Transverse colon (tissue), 4 donors: ENCODE results near the gene KCNAB2. TPM values are rescaled to one million over a fixed set of nuclear protein-coding genes. Genes with fewer than 3 reads are reported as not detected.

Experiments
- DNase-seq: peaks from one replicate; pipeline ENCODE4 v3.0.0-alpha.2; 2019
- H3K27ac ChIP-seq, 4 donors: fragments of 200-600 bp; sonication (generic); 2 replicates each; pipeline ENCODE4 v1.5.1; 2016 to 2018; ENCODE audit warnings: inconsistent platforms in 4 of 4
- H3K27me3 ChIP-seq: fragments of 200-600 bp; sonication (generic); 2 replicates; pipeline ENCODE4 v1.5.1; 2017; ENCODE audit warnings: inconsistent platforms
- H3K36me3 ChIP-seq, 4 donors: fragments of 200-600 bp; sonication (generic); 2 replicates each; pipeline ENCODE4 v1.5.1; 2017 to 2019; ENCODE audit warnings: inconsistent platforms in 4 of 4
- H3K4me1 ChIP-seq, 4 donors: fragments of 200-600 bp; sonication (generic); 2 replicates each; pipeline ENCODE4 v1.5.1; 2017 to 2020; ENCODE audit warnings: inconsistent platforms in 4 of 4
- H3K4me3 ChIP-seq, 4 donors: fragments of 200-600 bp; sonication (generic); 1 replicate in 1 of 4; 2 replicates in 3 of 4; pipeline versions ENCODE4 v1.5.1 to v1.6.1; 2017 to 2019; ENCODE audit warnings: inconsistent platforms in 4 of 4
- H3K9me3 ChIP-seq, 2 donors: fragments of 200-600 bp; sonication (generic); 2 replicates each; pipeline ENCODE4 v1.5.1; 2017 to 2019; ENCODE audit warnings: inconsistent platforms in 2 of 2
- EP300 ChIP-seq: sonication (generic); formaldehyde crosslinking; IDR thresholded peaks from one replicate; pipeline ENCODE4 v1.6.1; 2017; ENCODE audit warnings: antibody characterized with exemption, low read depth
- POLR2A ChIP-seq: fragments of 450-650 bp; IDR thresholded peaks from one replicate; pipeline ENCODE4 v1.6.1; 2016; ENCODE audit warnings: antibody characterized with exemption, mild to moderate bottlenecking, moderate library complexity
- POLR2AphosphoS5 ChIP-seq, 3 donors: sonication (generic); formaldehyde crosslinking; IDR thresholded peaks; one replicate each; pipeline ENCODE4 v1.6.1; 2016; ENCODE audit warnings: antibody characterized with exemption in 3 of 3
- WGBS, 2 donors: methylation state at CpG; one replicate each; pipeline ENCODE4 v1.1.5; 2018; ENCODE audit warnings: low coverage in 1 of 2; 5-methylcytosine and 5-hydroxymethylcytosine counted together
- in situ Hi-C, 4 donors: fragments of 200-750 bp; cut with MboI; loops; one replicate each; pipeline versions ENCODE4 v1.15.0 to v1.15.1; 2017; ENCODE audit warnings: low sequenced_read_pairs in 3 of 4, low pct_ligation_motif_present in 1 of 4, low pct_unique_long_range_greater_than_20kb in 1 of 4
- intact Hi-C: fragments of 100-400 bp; cut with DNase I; formaldehyde crosslinking; loops from one replicate; pipeline ENCODE4 v1.15.1; 2023; ENCODE audit warnings: low total_unique reads
- total RNA-seq, 4 donors: library from RNA; depleted of rRNA; stranded (reverse); fragments of >200 nt; gene quantifications; one replicate each; pipeline ENCODE4 v1.1.0, GENCODE V29; 2016
- TF ChIP-seq, protein P1 (sequence below), 5 experiments: fragments of 200-600 bp in 3 of 5; fragments of 450-650 bp in 2 of 5; sonication (generic) in 3 of 5; IDR thresholded peaks; 1 replicate in 2 of 5; 2 replicates in 3 of 5; pipeline ENCODE4 v1.5.1; 2016 to 2017; ENCODE audit warnings: antibody characterized with exemption in 5 of 5, inconsistent platforms in 3 of 5, mild to moderate bottlenecking in 2 of 5, moderate library complexity in 1 of 5

KCNAB2 gene
- total RNA-seq, 4 donors from 2014 or later = 1.00 to 25.4 (median 7.9) TPM

DNA sequence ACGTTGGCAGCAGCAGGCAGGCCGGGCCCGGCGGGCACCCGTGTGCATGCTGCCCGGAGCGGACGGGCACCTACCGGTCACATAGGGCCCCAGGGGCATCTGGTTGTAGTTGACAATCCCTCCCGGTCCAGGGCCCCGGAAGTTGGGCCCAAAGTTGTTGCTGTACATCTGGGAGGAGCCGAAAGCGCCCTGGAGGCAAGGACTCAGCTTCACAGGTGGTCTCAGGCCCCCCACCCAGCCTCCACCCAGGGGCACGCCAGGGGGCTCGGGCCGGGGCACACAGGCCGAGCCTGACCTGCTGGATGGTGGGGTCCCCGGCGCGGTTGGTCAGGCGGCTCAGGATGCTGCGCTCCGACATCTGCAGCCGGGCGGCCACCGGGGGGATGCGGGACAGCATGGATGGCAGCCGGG, 60.6 kb downstream of the KCNAB2 start:
- no peak for DNase-seq

DNA sequence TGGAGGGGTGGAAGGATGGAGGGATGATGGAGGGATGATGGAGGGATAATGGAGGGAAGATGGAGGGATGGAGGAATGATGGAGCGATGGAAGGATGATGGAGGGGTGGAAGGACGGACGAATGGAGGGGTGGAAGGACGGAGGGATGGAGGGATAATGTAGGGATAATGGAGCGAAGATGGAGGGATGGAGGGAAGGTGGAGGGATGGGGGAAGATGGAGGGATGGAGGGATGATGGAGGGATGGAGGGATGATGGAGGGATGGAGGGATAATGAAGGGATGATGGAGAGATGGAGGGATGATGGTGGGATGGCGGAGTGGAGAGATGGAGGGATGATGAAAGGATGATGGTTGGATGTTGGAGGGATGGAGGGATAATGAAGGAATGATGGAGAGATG, 61.3 kb downstream of the KCNAB2 start:
- H3K4me3 ChIP-seq = no peak overlapping the region
- H3K27me3 ChIP-seq = peaks cover 15% of the 10 kb centered on the region
- no peak overlapping the region for H3K27ac ChIP-seq
- no peak for DNase-seq
- TF ChIP-seq POLR2A (no peak), POLR2AphosphoS5 (IDR thresholded peaks at IDR 0.05) (no peak)
- TF ChIP-seq, protein P1, sequence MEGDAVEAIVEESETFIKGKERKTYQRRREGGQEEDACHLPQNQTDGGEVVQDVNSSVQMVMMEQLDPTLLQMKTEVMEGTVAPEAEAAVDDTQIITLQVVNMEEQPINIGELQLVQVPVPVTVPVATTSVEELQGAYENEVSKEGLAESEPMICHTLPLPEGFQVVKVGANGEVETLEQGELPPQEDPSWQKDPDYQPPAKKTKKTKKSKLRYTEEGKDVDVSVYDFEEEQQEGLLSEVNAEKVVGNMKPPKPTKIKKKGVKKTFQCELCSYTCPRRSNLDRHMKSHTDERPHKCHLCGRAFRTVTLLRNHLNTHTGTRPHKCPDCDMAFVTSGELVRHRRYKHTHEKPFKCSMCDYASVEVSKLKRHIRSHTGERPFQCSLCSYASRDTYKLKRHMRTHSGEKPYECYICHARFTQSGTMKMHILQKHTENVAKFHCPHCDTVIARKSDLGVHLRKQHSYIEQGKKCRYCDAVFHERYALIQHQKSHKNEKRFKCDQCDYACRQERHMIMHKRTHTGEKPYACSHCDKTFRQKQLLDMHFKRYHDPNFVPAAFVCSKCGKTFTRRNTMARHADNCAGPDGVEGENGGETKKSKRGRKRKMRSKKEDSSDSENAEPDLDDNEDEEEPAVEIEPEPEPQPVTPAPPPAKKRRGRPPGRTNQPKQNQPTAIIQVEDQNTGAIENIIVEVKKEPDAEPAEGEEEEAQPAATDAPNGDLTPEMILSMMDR (IDR thresholded peaks at IDR 0.05) = no peak
- intact Hi-C loops (no loop called here), in situ Hi-C loops (no loop called here)
- 83 to 87% methylated on average over 1 to 6 of the region's 6 CpGs for whole genome bisulfite sequencing, 2 donors
- no peaks in the 10 kb centered on the region for H3K4me1 ChIP-seq
- no peaks in the 10 kb centered on the region for H3K9me3 ChIP-seq
- no peaks in the 10 kb centered on the region for H3K36me3 ChIP-seq

More for the DNA sequence above, 60.6 kb downstream of the KCNAB2 start:
- TF ChIP-seq EP300 = no peak
- no peak for TF ChIP-seq POLR2AphosphoS5 (IDR thresholded peaks at IDR 0.05)
- TF ChIP-seq, protein P1 (IDR thresholded peaks at IDR 0.05) = no peak
- no peak for TF ChIP-seq POLR2A
- Histone ChIP-seq H3K9me3 (no peaks in the 10 kb centered on the region), H3K27me3 (peaks cover 18% of the 10 kb centered on the region), H3K4me3 (no peak overlapping the region), H3K27ac (no peak overlapping the region), H3K4me1 (no peaks in the 10 kb centered on the region), H3K36me3 (no peaks in the 10 kb centered on the region)
- intact Hi-C loops (no loop called here), in situ Hi-C loops (no loop called here)
- 88% methylated on average over 21 of the region's 28 CpGs; no CpG with 5 or more reads in 1 of the 2 donors for WGBS, 2 donors

DNA sequence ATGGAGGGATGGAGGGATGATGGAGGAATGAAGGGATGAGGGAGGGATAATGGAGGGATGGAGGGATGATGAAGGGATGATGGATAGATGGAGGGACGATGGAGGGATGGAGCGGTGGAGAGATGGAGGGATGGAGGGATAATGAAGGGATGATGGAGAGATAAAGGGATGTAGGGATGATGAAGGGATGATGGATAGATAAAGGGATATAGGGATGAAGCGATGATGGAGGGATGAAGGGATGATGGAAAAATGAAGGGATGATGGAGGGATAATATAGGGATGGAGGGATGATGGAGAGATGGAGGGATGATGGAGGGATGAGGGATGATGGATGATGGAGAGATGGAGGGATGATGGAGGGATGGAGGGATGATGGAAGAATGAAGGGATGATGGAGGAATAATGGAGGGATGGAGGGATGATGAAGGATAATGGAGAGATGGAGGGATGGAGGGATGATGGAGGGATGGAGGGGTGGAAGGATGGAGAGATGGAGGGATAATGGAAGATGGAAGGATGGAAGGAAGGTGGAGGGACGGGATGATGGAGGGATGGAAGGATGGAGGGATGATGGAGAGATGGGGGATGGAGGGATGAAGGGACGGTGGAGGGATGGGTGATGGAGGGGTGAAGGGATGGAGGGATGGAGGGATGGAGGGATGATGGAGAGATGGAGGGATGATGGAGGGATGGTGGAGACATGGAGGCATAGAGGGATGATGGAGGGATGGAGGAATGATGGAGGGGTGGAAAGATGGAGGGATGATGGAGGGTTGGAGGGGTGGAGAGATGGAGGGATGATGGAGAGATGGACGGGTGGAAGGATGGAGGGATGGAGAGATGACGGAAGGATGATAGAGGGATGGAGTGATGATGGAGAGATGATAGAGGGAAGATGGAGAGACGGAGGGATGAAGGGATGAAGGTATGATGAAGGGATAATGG, 62.0 kb downstream of the KCNAB2 start:
- H3K27me3 ChIP-seq = peaks cover 8% of the 10 kb centered on the region
- H3K36me3 ChIP-seq = no peaks in the 10 kb centered on the region
- intact Hi-C loops = no loop called here
- H3K4me1 ChIP-seq = no peaks in the 10 kb centered on the region
- no peak overlapping the region for H3K4me3 ChIP-seq
- WGBS, 2 donors = 85 to 89% methylated on average over 7 to 8 of the region's 8 CpGs
- DNase-seq = no peak
- H3K9me3 ChIP-seq = no peaks in the 10 kb centered on the region
- in situ Hi-C loops = no loop called here
- no peak overlapping the region for H3K27ac ChIP-seq
- no peak for TF ChIP-seq POLR2A
- TF ChIP-seq POLR2AphosphoS5 (IDR thresholded peaks at IDR 0.05) = no peak
- TF ChIP-seq, protein P1 (IDR thresholded peaks at IDR 0.05) = no peak
- no peak for TF ChIP-seq EP300

DNA sequence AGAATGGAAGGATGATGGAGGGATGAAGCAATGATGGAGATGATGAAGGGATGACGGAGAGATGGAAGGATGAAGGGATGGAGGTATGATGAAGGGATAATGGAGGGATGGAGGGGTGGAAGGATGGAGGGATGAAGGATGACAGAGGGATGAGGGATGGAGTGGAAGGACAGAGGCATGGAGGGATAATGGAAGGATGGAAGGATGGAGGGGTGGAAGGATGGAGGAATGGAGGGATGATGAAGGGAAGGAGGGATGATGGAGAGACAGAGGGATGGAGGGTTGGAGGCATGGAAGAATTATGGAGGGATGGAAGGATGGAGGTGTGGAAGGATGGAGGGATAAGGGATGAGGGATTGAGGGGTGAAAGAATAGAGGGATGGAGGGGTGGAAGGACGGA, 62.8 kb downstream of the KCNAB2 start:
- Histone ChIP-seq H3K9me3 (no peaks in the 10 kb centered on the region), H3K4me3 (no peak overlapping the region), H3K36me3 (no peaks in the 10 kb centered on the region), H3K27me3 (no peaks in the 10 kb centered on the region), H3K27ac (no peak overlapping the region), H3K4me1 (no peaks in the 10 kb centered on the region)
- in situ Hi-C loops (no loop called here), intact Hi-C loops (no loop called here)
- no peak for DNase-seq
- 56 to 64% methylated on average over 2 of the region's 2 CpGs for WGBS, 2 donors
- TF ChIP-seq POLR2A (no peak), EP300 (no peak), POLR2AphosphoS5 (IDR thresholded peaks at IDR 0.05) (no peak)
- TF ChIP-seq, protein P1 (IDR thresholded peaks at IDR 0.05) = no peak
